Umbilical cord (tissue), 2 donors: Measurements from ENCODE around the gene OSTC. TPM values are rescaled to one million over a fixed set of nuclear protein-coding genes. Genes with fewer than 3 reads are reported as not detected.

ENCODE experiments used
- DNase-seq: peaks from one replicate; pipeline ENCODE4 v3.0.0-alpha.2; 2015; ENCODE audit warnings: low spot score
- total RNA-seq: library from RNA; depleted of rRNA; stranded (reverse); fragments of >200 nt; gene quantifications from one replicate; pipeline ENCODE4 v1.2.3, GENCODE V29; 2014; ENCODE audit warnings: low replicate concordance; ENCODE audit not compliant: insufficient read depth

Gene OSTC
- 307 TPM for total RNA-seq

DNA sequence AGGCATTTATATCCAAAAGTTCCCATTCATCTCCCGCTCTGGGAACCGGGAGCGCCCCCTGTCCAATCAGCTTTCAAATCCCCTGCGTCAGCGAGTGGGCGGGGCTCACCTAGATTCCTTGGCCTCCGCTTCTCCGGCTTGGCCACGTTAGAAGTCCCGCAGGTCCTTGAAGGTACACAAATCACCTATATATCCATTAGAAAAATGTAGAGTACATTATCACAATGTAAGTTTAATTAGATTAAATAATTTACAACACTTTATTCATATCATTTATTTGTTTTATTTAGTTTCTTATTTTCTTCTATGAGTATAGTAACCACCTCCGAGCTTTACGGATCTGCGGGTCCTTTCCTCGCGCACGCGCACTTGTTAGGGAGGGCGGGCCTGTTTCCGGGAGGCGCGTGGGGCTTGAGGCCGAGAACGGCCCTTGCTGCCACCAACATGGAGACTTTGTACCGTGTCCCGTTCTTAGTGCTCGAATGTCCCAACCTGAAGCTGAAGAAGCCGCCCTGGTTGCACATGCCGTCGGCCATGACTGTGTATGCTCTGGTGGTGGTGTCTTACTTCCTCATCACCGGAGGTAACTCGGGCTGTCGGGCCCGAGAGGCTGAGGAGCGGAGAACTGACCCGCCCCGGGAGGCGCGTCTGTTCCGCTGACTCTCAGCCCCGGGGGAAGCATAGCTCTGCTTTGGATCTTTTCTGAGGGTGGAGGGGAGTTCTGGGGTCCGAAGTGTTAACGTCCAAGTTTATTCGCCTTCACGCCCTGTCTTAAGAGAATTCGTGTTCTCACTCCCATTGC is at the start of gene OSTC:
Gene OSTC, plus strand, starts transcription at position 388 of the 802 bp plus-strand sequence. Its CDS starts 57 bp downstream, at position 445.
- peak; percentile 98 for DNase-seq

DNA sequence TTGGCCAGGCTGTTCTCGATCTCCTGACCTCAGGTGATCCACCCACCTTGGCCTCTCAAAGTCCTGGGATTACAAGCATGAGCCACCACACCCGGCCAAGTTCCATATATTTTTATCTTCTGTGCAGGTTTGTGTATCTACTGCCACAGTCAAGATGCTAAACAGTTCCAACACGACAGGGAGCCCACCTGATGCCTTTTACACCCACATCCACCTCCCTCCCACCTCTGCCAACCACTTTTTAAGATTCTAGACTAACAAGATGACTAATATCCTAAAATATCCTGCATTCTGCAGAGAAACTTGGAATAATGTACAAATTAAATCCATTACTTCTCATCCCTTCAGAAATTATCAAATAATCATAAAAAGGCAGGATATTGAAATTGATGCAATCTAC is 49.3 kb upstream of the OSTC start:
- no peak for DNase-seq

DNA sequence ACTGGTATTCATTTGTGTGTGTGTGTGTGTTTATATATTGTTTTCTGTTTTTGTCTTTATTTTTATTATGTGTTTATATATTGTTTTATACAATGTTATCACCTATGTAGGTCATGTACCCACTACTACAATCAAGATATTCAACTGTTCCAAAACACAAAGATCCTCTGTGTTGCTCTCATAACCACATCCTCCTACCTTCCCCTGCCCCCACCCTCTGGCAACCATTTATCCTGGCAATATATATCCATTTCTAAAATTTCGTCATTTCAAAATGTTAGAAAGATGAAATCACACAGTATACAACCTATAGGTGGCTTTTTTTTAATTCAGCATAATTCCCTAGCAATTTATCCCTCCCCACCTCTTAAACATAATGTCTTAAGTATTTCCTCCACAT is 48.9 kb upstream of the OSTC start:
- no peak for DNase-seq

DNA sequence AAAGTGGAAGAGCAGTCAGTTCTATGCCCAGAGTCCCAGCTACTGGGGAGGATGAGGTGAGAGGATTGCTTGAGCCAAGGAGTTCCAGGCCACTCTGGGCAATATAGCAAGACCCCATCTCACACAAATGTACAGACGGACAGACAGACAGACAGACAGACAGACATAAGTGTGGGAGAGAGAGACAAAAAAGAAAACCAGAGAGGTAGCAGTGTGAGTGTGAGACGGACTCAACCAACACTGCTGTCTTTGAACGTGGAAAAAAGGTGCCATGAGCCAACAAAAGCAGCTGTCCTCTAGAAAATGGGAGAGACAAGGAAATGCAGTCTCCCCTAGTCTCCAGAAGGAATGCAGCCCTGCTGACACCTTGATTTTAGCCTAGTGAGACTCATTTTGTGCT is 48.2 kb upstream of the OSTC start:
- DNase-seq, result no peak

DNA sequence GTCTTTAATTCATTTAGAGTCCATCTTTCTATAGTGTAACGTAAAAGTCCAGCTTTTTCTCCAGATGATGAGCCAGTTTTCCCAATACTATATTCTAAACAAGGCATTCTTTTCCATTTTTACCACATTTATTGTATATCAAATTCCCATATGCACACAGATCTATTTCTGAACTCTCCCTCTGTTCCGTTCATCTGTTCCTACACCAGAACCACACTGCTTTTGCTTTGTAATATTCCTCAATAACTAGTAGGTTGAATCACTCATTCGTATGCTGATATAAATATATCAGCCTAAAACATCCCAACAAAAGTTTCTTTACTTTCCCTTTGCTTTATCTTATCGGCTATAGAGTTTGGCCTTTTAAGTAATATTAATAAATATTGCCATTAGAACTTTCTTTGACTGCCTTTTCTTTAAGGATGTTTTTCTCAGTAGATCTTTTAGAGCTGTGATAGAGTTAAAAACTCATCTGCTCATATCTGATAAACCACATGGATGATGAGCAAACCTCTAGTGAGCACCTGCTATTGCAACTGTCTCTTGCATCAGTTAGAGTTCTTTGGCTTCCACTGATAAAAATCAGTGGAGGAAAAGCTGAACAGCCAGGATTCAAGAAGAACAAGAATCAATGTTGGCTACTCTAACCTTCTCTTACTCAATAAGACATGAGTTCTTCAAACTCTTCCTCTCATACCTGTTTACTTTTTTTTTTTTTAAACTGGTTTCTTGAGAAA is 43.2 kb upstream of the OSTC start:
- no peak for DNase-seq

DNA sequence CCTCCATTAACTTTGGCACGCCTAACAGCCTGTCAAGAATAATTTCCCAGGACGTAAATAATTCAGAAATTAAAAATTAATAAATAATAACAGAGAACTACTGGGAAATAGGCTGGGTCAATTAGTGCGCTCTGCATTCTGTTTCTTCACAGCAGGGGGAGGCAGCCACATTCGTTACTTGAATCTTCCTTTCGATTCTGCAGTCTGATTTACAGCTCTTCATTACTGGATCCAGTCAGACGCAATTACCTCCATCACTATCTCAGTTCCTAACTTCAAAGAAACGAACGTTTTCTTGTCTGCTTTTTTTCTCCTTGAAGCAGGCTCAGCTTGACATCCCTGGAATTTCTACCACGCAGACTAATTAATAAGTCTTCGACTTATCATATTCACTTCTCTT is 39.0 kb upstream of the OSTC start:
- DNase-seq, result peak; percentile 44

DNA sequence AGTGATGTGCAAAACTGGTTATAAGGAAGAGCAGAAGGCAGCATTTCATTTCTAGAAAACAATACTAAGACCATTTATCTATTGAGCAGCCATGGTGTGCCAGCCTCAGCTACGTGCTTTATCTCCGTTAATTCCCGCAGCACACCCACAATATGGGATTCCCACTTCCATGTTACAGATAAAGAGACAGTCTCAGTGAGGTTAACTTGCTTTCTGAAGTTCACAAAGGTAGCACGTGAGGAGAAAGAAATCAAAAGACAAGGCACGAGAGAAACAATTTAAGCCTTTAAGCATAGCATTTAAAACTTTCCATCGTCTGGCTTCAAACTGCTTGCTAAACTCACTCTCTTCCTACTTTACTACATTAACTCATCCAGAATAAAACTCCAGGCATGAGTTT is 38.0 kb upstream of the OSTC start:
- DNase-seq, result peak; percentile 22

DNA sequence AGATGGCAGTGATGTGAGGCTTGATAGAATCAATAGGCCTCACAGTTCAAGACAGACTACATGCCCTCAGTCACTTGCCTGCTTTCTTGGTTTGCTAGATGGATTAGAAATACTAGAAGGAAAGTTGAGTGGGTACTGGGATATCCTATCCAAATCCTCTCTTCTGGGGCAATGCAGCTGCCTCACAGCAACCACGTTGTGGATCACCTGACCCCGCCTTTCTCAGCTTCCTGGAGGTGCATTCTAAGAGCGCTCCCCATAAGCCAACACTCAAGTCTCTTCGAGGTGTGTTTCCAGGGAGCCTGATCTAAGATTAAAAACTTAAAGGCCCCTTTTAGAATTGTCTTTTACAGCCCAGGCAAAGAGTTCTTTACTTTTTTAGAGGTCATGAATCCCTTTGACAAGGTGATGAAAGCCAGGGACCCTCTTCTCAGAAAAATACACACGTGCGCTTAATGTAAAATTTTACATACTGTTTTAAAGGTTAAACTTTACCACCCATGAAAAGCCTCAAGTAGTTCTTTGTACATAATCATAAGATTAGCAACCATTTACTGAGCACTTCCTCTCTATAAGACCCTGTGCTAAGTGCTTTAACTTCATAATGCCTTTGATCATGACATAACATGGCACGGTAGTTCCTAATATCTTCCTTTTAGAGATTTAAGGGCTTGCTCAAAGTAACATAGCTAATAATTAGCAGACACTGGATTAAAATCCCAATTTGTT is 30.9 kb upstream of the OSTC start:
- no peak for DNase-seq

DNA sequence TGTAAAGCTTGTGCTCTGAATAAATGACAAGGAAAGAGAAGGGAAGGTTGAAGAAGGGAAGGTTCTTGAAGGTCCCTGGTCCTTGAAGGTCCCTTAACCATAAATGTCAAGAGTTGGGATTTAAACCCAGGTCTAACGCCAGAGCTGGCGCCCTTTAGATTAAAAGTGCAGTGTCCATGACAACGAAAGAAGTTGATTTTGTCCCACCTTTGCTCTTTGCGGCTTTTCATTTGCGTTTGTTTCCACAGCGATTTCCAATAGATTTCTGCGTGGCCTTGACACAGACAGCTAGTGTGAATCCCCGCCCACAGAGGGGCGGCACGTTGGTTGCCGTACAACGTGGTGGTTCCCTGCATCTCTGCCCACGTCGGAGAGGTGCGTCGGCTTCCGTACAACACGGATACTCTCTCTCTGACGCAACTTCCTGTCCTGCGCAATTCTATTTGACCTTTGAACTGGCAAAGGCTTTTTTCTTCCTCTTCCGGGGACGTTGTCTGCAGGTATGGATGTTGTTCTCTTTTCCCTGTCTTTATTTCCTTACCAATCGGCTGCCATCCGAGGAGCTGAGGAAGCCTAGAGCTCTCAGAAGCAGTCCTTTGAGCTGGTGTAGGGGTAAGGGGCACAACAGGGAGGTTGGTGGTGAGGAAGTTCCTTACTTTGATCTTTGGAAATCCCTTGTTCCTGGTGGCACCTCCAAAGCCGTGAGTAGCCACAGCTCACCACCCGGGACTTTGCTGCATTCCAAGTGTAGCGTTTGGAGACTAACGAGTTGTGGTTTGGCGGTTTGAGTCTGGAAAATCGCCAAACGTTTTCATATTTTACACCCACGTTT is 30.1 kb upstream of the OSTC start, which contains the start of gene RPL34:
Gene RPL34, plus strand, starts transcription at position 476 of the 832 bp plus-strand sequence. CDS start 1,384 bp downstream, outside the sequence.
- peak; percentile 99 for DNase-seq

DNA sequence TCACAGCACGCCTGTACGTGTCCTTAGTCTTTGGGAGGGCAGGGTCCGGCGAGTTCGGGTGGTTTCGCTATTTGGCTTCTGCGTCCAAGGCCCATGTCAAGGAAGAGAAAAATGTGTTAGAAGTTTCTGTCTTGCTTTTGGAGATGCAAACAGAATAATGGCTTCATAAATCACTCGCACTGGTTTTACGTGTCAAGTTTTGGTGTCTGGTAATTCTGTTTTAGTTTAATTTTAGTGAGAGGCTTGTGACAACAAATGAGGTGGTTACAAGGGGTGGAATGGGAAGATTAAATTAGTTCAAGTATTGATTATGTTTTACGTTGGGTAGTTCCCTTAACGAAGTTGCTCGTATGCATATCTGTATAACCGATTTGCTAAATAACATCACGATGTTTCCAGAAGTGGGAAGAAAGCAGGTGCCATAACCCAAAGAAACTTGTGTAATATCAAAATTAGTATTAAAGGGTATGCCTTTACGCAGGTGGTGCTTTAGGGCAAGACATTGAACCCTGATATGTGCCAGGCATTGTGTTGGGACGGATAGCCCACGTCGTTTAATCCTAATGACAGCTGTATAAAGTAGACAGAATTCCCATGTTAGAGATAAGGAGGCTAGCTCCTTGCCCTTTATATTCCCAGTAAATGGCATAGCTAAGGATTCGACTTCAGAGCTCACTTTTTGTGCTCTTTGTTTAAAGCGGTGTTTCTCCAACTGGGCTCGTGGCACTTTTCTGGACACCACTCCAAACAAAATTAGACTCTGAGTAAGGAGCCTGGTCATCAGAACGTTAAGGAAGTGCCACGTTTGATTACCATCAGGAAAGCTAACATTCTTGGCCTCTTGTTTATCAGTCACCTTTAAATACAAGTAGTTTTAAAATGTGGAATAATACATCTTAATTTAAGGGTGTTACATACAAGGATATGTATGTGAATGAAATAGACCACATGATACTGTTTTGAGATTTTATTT is 29.2 kb upstream of the OSTC start:
- DNase-seq, result no peak

DNA sequence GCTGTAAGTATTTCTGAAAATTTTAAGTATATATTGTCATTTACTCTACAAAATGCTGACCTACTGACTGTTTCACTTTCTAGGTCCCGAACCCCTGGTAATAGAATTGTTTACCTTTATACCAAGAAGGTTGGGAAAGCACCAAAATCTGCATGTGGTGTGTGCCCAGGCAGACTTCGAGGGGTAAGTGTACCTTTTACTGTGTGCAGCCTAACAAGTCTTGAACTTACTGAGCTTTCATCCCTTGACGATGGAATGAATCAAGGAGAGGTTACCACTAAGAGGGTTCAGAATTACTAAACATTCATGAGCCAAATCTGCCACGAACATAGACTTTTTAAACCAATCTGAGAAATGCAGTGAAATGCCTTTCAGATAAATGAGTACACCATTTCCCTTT is 28.4 kb upstream of the OSTC start:
- DNase-seq, result no peak

DNA sequence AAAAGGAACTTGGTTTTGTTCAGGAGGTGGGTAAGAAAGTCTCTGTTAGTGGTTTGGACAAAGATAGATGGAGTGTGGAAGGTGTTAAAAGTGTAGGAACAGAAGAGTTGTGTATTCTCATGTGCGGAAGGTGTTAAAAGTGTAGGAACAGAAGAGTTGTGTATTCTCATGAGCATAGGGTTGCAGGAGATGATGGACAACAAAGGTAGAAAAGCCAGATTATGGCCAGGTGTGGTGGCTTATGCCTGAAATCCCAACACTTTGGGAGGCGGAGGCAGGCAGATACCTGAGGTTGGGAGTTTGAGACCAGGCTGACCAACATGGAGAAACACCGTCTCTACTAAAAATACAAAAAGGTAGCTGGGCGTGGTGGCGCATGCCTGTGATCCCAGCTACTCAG is 27.6 kb upstream of the OSTC start:
- DNase-seq, result no peak

DNA sequence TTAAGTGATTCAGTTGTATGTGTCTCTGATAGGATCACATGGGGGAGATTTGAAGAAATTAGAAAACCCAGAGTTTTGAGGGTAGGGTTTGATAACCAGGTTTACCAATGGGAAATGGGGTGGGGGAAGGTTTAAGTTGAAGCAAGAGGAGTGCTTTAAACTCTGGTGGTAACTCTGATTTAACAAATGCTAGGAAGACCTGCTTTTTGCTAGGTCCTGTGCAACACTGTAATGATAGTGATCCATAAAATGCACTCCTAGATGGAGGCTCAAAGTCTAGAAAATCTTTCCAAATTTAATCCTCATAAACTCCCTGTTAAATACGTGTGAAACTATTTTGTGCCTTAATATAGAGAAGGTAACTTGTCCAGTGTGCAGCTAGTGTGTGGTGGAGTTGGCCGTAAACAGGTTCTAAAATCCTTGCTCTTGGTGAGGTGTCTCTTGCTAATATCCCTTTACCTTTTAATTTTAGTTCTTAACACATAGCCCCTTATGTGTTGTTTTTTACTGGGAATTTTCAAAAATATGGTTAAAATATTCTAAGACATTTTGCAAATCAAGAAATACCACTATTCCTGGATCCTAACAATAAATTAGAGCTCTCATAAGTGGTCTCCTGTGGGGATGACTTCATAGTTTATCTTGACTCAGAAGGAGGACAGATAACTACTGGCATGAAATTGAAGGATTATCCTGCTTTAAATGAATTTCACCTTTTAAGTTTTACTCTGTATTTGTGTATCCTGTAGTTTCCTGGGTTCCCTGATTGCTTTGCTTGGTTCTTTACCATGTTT is 25.9 kb upstream of the OSTC start:
- no peak for DNase-seq

DNA sequence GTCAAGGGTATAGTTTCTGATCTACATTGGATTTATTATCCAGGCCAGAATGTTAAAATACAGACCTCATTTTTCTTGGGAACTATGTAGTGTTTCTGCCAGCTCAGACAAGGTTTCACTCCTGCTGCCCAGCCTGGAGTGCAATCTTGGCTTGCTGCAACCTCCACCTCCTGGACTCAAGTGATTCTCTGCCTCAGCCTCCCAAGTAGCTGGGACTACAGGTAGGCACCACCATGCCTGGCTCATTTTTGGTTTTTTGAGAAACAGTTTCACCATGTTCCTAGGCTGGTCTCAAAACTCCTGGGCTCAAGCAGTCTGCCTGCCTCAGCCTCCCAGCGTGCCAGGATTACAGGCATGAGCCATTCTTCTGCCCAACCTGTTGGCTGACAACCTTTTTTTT is 24.3 kb upstream of the OSTC start:
- no peak for DNase-seq

DNA sequence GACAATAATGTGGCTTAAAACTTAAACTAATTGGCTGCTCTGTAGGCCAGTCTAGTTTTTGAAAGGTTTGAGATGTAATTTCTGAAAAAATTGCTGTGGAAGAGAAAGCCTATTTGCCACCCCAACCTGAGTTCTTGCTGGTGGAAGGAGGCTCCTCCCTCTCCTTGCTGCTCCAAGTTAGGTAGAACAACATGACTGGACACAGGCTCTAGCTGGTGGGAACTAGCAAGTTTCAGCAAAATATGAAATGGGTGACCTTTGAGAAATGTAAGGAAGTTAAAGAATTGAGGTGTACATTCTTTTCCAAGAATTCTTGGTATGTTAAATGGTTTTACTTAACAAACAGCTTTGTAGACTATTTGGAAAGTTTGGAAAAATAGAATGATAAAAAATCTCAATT is 22.0 kb upstream of the OSTC start:
- no peak for DNase-seq

DNA sequence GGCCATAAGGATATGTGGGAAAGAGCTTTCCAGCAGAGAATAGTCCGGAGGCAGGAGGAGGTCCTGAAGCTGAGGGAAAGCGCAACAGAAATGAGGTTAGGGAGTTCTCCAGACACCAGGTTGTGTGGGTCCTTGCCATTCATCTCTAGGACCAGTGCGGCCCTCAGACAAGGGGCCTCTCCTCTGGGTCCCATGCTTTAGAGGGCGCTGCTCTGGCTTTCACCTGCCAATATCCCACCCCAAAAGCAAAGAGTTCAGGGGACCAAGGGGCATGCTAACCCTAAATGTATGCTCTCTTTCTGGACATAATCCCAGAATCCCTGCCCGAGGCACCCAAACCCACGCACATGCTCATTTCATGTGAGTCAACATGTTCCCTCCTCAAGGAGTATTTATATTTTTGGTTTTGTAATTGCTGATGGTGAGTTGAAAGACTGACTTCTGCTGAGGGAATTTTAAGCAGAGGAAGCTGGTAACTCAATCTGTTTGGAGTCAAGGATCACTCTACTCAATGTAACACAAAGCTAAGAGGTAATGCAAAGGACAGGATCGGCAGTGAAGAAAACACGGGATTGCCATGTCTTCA is 15.2 kb upstream of the OSTC start:
- DNase-seq, result no peak

DNA sequence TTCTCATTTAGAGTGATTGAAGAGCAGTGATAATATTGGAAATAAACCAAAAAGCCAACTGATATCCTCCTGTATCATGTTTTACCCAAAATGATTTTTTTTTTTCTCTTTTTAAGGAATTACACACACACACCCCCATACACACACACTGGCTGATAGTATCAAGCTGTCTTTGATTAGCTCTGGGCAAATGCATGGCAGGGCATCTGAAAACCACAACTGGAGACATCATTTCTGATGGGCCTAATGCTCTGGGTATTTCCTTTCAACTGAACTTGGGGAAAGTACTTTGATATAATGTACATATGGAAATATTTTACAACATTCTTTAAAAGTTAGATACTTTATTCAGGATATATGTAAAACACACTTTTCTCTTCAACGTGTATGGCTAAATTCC is 14.2 kb upstream of the OSTC start:
- no peak for DNase-seq

DNA sequence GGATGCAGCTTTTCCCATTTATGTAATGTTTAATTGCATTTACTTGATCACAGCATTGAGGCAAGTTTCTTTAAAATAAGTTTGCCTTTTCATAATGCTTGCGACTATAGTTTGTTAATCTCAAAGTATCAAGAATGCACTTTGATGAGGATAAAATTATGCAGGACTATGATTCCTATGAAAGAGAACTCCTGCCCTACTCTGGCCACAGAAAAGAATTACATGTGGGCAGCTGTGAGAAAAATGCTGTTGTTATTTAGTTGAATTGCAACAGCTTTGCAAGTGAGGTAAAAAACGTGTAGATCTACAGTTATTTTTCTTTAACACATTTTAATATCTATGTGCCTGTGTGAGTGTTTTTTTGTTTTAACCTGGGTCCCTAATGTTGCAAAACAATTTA is 12.5 kb upstream of the OSTC start:
- no peak for DNase-seq

DNA sequence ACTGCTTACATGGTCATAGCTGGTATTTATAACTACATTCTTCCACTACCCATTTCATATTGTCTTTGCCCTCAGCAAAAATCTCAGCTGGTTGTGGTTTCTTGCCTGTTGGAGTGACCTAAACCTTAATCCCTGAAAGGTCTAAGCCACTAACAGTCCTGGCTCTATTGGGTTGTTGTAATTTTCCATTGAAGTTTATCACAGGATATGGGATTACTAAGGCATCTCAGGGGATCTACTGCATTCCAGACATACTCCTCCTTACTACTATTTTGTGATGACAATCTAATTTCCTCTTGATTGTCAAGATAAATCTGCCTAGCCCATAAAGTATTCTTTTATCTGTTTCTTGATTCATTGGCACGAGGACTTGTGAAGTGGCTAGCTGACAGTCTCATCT is 6.2 kb upstream of the OSTC start:
- no peak for DNase-seq
